A549 treated with AZD9567 at 1 μM for 4 hours (cell line): ENCODE measurements around the gene PLPPR1. TPM values are rescaled to one million over a fixed set of nuclear protein-coding genes. Genes with fewer than 3 reads are reported as not detected.

Source experiments
- total RNA-seq: library from RNA; stranded (reverse); fragments of 200-300 nt; extraction: Qiagen RNA extraction; gene quantifications from 5 replicates; pipeline ENCODE4 v1.2.3, GENCODE V29; 2022; ENCODE audit not compliant: insufficient read depth

PLPPR1 gene
- 0.08 TPM in 1 of 5 replicates, not detected in the others for total RNA-seq

DNA sequence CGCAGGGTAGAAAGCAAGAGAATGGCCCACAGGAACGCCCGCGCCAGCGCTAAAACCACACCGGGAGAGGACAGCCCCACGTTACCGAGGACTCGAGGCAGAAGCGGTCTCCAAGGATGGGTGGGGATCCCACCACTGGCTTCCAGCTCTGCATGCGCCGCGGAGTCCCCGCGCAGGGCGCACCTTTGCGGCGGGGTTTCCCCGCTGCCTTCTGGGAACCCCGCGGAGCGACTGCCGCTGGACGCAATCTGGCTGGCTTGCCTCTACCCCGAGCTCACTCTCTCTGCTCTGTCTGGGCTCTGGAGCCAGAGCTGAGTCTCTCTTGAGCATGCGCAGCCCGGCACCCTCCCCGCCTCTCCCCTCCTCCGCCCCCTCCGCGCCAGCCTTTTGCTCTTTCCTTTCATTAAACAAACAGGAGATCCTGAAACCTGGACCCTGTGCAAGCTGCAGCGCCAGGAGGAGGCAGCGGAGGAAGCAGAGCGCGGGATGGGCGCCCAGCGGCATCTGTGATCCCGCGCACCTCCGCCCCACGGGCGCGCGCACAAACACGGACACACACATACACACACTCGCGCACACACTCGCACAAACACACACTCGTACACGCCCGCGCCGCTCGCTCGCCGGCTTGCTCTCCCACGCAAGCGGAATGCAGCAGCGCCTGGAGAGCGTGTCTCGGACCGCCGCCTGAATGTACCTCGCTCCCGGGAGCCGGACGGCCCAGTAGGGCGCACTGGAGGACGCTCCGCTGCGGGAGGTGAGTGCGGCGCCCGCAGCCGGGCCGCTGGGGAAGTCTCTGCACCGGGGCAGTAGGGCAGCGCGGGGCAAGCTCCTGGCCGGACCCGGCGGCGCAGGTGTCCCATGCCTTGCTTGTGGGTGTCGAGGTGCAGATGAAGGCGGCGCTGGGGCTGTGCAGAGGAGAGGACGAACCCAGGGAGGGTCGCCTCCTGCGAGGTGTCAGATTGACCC, at the start of gene PLPPR1:
TSS of gene PLPPR1 (plus strand) at position 382 of the 969 bp plus-strand sequence.

